GM12878 (cell line): ENCODE measurements around the gene SIL1. TPM values are rescaled to one million over a fixed set of nuclear protein-coding genes. Genes with fewer than 3 reads are reported as not detected.

Experiments used
- ATAC-seq: fragments of 200-7000 bp; cut with Tn5 transposase; 3 replicates; pipeline ENCODE4 v1.9.1; 2020; ENCODE audit warnings: mild to moderate bottlenecking, moderate library complexity
- BruUV-seq: library from RNA; stranded (reverse); fragments of 400-500 nt; replicated peaks from 2 replicates; lab custom pipeline; 2021; lab: Mats Ljungman, UMichigan
- CTCF ChIA-PET: fragments of 300-600 bp; sonication (Branson Sonifier 250); formaldehyde crosslinking; extraction: SDS; loops from one replicate; lab custom pipeline; 2021; ENCODE audit warnings: inconsistent platforms; lab: Yijun Ruan, JAX
- POLR2A ChIA-PET: fragments of 350-600 bp; formaldehyde crosslinking; extraction: SDS; loops from one replicate; lab custom pipeline; 2021; ENCODE audit warnings: inconsistent platforms; lab: Charles Lee
- RAD21 ChIA-PET: fragments of 300-600 bp; sonication (Branson Sonifier 250); formaldehyde crosslinking; loops from one replicate; lab custom pipeline; 2023; ENCODE audit warnings: antibody characterized with exemption; ENCODE audit not compliant: unreplicated experiment; lab: Charles Lee
- SMC1A ChIA-PET: fragments of 300-600 bp; sonication (Branson Sonifier 250); formaldehyde crosslinking; loops from one replicate; lab custom pipeline; 2023; ENCODE audit not compliant: unreplicated experiment, uncharacterized antibody; lab: Charles Lee
- DNase-seq: peaks from one replicate; pipeline ENCODE4 v3.0.0-alpha.2; 2011; ENCODE audit warnings: low read depth, low spot score
- FAIRE-seq: peaks from 3 replicates; lab custom pipeline; 2011; peaks lifted over from hg19 to GRCh38; lab: Jason Lieb, UNC
- H2AFZ ChIP-seq: 2 replicates; pipeline ENCODE4 v1.6.0; 2011; ENCODE audit warnings: low read depth, low read length, control low read depth; ENCODE audit not compliant: control insufficient read depth
- H3K27ac ChIP-seq: 2 replicates; pipeline ENCODE4 v1.5.1; 2011; ENCODE audit warnings: control low read depth; ENCODE audit not compliant: control insufficient read depth, insufficient read depth
- H3K27me3 ChIP-seq, 2 experiments: replicated peaks in 1 of 2; 2 replicates each; pipeline versions ENCODE4 v1.6.0 to v1.6.1; 2011; ENCODE audit warnings: low read length in 1 of 2; ENCODE audit not compliant: control insufficient read depth in 2 of 2, insufficient read depth in 2 of 2
- H3K36me3 ChIP-seq, 2 experiments: 2 replicates each; pipeline ENCODE4 v1.5.1; 2011; ENCODE audit warnings: low read length in 1 of 2; ENCODE audit not compliant: control insufficient read depth in 2 of 2, insufficient read depth in 2 of 2
- H3K4me1 ChIP-seq: 2 replicates; pipeline ENCODE4 v1.6.1; 2011; ENCODE audit warnings: mild to moderate bottlenecking, low read length, moderate library complexity, mixed read lengths; ENCODE audit not compliant: control insufficient read depth, insufficient read depth
- H3K4me2 ChIP-seq: 2 replicates; pipeline ENCODE4 v1.6.0; 2011; ENCODE audit warnings: control low read depth; ENCODE audit not compliant: control insufficient read depth, insufficient read depth
- H3K4me3 ChIP-seq: fragments of 200-600 bp; sonication (generic); 2 replicates; pipeline ENCODE4 v1.5.1; 2016
- H3K79me2 ChIP-seq: 2 replicates; pipeline ENCODE4 v1.6.0; 2011; ENCODE audit warnings: low read length; ENCODE audit not compliant: control insufficient read depth, insufficient read depth
- H3K9ac ChIP-seq: 2 replicates; pipeline ENCODE4 v1.8.0; 2011; ENCODE audit warnings: low read length, control low read depth, mixed read lengths; ENCODE audit not compliant: control insufficient read depth, insufficient read depth
- H3K9me3 ChIP-seq: replicated peaks from 3 replicates; pipeline ENCODE4 v1.5.1; 2011; ENCODE audit warnings: mild to moderate bottlenecking, low read length; ENCODE audit not compliant: control insufficient read depth, insufficient read depth
- H4K20me1 ChIP-seq: 2 replicates; pipeline ENCODE4 v1.6.0; 2011; ENCODE audit not compliant: control insufficient read depth, insufficient read depth
- EP300 ChIP-seq, 2 experiments: fragments of 150-350 bp in 1 of 2; IDR thresholded peaks; 2 replicates each; pipeline ENCODE4 v1.6.1; 2011 to 2012; ENCODE audit warnings: low read depth in 2 of 2, low read length in 2 of 2, borderline replicate concordance in 1 of 2, improper control_type of control experiment in 1 of 2, inconsistent platforms in 1 of 2; ENCODE audit not compliant: control insufficient read depth in 1 of 2
- MXI1 ChIP-seq: fragments of 150-350 bp; IDR thresholded peaks from 2 replicates; pipeline ENCODE4 v1.6.1; 2011; ENCODE audit warnings: low read depth, mild to moderate bottlenecking, inconsistent platforms, low read length, improper control_type of control experiment
- POLR2AphosphoS2 ChIP-seq: IDR thresholded peaks from 2 replicates; pipeline ENCODE4 v1.6.1; 2011; ENCODE audit warnings: low read depth, mild to moderate bottlenecking, low read length, improper control_type of control experiment, moderate library complexity
- RBBP5 ChIP-seq: fragments of 200-600 bp; sonication (generic); conservative IDR thresholded peaks from 2 replicates; pipeline ENCODE4 v1.6.1; 2016
- SPI1 ChIP-seq: IDR thresholded peaks from 2 replicates; pipeline ENCODE4 v1.6.1; 2011; ENCODE audit warnings: low read depth, mild to moderate bottlenecking, low read length, moderate library complexity, borderline replicate concordance; ENCODE audit not compliant: insufficient read depth
- ZSCAN29 ChIP-seq: fragments of 450-650 bp; IDR thresholded peaks from 2 replicates; pipeline ENCODE4 v1.6.1; 2017; ENCODE audit warnings: mild to moderate bottlenecking, moderate library complexity
- WGBS: methylation state at CpG from one replicate; pipeline ENCODE4 v1.1.6; 2016; ENCODE audit warnings: low lambda C conversion rate; ENCODE audit not compliant: insufficient replicate concordance, insufficient coverage; ENCODE audit errors: missing lambda C conversion rate; 5-methylcytosine and 5-hydroxymethylcytosine counted together
- in situ Hi-C: fragments of 300-500 bp; cut with MboI; formaldehyde crosslinking; loops from 9 replicates; pipeline ENCODE4 v1.14.3; 2018; ENCODE audit warnings: mixed read lengths
- intact Hi-C: fragments of 100-400 bp; cut with micrococcal nuclease; formaldehyde crosslinking; loops from one replicate; pipeline ENCODE4 v1.14.2; 2022; ENCODE audit not compliant: unreplicated experiment
- polyA plus RNA-seq, 11 experiments: library from polyadenylated mRNA; depleted of rRNA in 4 of 11; unstranded in 6 of 11; stranded (reverse) in 5 of 11; fragments of >200 nt; fragmentation: Nextera tagmentation in 4 of 11; fragmentation: Illumina TruSeq in 1 of 11; extraction: Ambion mirVana in 4 of 11; extraction: Trizol in 1 of 11; gene quantifications; 1 replicate in 1 of 11; 2 replicates in 10 of 11; pipeline versions ENCODE4 v1.2.1 to v1.2.3, GENCODE V29; 2011 to 2016; ENCODE audit warnings: inconsistent platforms in 2 of 11, missing spikeins in 2 of 11, low read depth in 1 of 11
- total RNA-seq, 4 experiments: library from RNA; depleted of rRNA in 3 of 4; stranded (reverse); fragments of >200 nt in 3 of 4; fragmentation: Illumina TruSeq in 1 of 4; extraction: Trizol in 1 of 4; gene quantifications; 2 replicates each; pipeline versions ENCODE4 v1.2.1 to v1.2.3, GENCODE V29; 2013 to 2021
- TF ChIP-seq, protein P1 (sequence below): fragments of 450-650 bp; formaldehyde crosslinking; IDR thresholded peaks from 2 replicates; pipeline ENCODE4 v1.5.0; 2022; ENCODE audit warnings: mild to moderate bottlenecking, missing genetic modification characterization

Gene SIL1
- total and polyA plus RNA-seq, 10 of the 15 experiments (the other 5 are each of a cell fraction or from before 2014, with no cell fraction given) = 4.1 to 49.8 (median 29.4) TPM

DNA sequence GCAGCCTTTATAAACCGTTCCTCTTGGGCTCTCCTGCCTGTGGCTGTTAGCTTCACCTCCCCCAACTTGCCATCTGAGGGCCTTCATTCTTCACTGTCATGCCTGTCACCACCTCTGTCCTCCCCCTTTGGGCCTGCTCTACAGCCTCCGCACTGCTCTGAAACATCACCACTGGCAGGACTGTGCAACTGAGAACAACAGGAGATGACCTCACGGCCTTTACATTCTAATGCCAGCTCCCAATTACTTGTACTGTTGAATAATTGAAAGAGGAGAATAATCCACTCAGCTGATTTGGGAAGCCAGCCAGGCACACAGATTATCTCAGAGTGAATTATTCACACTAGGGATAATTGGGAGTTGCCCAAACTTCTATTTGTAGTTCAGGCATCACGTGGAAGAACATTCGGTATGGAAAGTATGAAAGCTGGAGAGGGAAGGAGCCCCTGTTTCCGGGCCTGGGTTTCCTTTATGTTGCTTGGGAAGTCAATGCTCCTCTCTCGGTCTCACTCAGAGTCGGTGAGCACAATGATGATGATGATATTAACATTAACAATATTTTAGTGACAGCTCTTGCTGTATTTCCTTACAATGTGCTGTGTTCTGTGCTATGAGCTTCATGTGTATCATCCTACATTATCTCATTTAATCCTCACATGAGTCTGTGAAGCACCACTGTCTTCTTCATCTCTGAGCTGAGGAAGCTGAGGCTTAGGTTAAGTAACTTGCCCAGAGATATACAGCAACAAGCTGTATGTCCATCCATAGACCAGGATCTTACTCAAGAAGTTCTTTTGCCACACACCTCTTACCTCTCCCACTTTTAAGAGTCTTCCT is 223.7 kb downstream of the SIL1 start:
- TF ChIP-seq RBBP5 (no peak), ZSCAN29 (no peak), EP300 (IDR thresholded peaks at IDR 0.05; ENCODE audit: borderline replicate concordance in 1 of 2, control insufficient read depth in 1 of 2, low read depth in 2 of 2, low read length in 2 of 2) (no peak), MXI1 (no peak), SPI1 (no peak), POLR2AphosphoS2 (no peak)
- TF ChIP-seq, protein P1, sequence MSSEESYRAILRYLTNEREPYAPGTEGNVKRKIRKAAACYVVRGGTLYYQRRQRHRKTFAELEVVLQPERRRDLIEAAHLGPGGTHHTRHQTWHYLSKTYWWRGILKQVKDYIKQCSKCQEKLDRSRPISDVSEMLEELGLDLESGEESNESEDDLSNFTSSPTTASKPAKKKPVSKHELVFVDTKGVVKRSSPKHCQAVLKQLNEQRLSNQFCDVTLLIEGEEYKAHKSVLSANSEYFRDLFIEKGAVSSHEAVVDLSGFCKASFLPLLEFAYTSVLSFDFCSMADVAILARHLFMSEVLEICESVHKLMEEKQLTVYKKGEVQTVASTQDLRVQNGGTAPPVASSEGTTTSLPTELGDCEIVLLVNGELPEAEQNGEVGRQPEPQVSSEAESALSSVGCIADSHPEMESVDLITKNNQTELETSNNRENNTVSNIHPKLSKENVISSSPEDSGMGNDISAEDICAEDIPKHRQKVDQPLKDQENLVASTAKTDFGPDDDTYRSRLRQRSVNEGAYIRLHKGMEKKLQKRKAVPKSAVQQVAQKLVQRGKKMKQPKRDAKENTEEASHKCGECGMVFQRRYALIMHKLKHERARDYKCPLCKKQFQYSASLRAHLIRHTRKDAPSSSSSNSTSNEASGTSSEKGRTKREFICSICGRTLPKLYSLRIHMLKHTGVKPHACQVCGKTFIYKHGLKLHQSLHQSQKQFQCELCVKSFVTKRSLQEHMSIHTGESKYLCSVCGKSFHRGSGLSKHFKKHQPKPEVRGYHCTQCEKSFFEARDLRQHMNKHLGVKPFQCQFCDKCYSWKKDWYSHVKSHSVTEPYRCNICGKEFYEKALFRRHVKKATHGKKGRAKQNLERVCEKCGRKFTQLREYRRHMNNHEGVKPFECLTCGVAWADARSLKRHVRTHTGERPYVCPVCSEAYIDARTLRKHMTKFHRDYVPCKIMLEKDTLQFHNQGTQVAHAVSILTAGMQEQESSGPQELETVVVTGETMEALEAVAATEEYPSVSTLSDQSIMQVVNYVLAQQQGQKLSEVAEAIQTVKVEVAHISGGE = no peak
- TF ChIP-seq, all 136 proteins: peak for 0
- intact Hi-C loops (no loop called here), in situ Hi-C loops (no loop called here)
- POLR2A ChIA-PET = no interaction called here
- H3K4me1 ChIP-seq = peaks cover 8% of the 10 kb centered on the region
- H3K9me3 ChIP-seq = no peaks in the 10 kb centered on the region
- no peaks in the 10 kb centered on the region for H3K27me3 ChIP-seq
- no peak overlapping the region for H3K4me2 ChIP-seq
- SMC1A ChIA-PET = interaction anchor here (1.6 to 1.8 kb wide), 2 partner anchors 9 to 11 kb away, joined by 4 to 6 read pairs; no protein-coding TSS in a partner anchor
- H4K20me1 ChIP-seq = no peaks in the 10 kb centered on the region
- WGBS = 85% methylated on average over 8 of the region's 8 CpGs
- BruUV-seq = no TSS peak
- DNase-seq = no peak
- H3K9ac ChIP-seq = no peak overlapping the region
- RAD21 ChIA-PET = interaction anchor here (1.0 kb wide), 1 partner anchor 288 kb away, joined by 3 read pairs; no protein-coding TSS in a partner anchor
- H3K27ac ChIP-seq = no peak overlapping the region
- ATAC-seq = no peak
- H2AFZ ChIP-seq = no peak overlapping the region
- no peaks in the 10 kb centered on the region for H3K36me3 ChIP-seq
- no peak for FAIRE-seq
- no peaks in the 10 kb centered on the region for H3K79me2 ChIP-seq
- no peak overlapping the region for H3K4me3 ChIP-seq
- CTCF ChIA-PET = no interaction called here
